ENCODE measurements around the gene RNF141.

Gene RNF141

DNA sequence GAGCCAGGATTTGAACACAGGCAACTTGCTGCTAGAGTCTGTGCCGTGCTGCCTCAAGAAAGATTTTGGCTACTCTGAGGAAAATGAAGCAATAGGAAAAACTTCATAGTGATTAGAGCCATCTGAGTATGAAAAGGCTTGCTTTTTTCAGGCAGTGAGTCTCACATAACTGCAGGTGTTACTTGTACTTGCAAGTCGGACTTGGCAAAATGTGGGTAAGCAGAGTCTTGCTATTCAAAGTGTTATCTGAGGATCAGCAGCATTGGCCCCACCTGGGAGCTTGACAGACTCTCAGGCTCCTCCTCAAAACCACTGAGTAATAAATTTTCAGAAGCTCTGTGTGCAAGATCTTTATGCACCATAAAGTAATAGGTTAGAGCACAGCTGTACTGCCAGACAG, 18.1 kb downstream of the RNF141 start:
- no peak for DNase-seq (ENCODE audit: low spot score)

DNA sequence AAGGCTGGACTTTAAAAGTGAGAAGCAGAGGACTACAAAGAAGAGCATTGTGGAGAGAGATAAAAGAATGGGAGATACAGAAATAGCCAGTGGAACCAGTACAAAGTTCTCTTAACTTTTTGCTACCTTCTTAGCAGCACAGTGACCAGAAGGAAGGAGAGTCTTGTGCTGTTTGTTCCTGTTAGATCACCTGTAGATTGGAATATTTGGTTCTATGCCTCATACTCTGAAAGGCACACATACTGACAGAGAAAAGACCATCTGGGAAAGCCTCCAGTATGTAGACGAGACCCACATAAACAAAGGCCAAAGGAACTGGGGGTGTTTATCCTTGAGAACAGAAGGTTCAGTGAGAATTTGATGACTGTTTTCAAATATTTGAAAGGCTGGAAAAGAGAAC, 18.7 kb downstream of the RNF141 start:
- DNase-seq (ENCODE audit: low spot score): no peak

DNA sequence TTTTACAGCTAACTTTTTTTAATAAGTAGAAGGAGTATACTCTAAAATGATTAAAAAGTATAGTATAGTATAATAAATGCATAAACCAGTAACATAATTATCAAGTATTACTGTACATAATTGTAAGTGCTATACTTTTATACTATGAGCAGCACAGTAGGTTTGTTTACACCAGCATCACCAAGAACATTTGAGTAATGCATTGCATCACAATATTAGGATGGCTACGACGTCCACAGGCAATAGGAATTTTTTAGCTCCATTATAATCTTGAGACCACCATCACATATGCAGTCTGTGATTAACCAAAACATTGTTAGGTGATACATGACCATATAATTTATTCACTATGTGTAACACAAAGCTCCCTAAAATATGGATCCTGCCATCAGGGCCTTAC, 20.4 kb downstream of the RNF141 start:
- no peak for DNase-seq (ENCODE audit: low spot score)

DNA sequence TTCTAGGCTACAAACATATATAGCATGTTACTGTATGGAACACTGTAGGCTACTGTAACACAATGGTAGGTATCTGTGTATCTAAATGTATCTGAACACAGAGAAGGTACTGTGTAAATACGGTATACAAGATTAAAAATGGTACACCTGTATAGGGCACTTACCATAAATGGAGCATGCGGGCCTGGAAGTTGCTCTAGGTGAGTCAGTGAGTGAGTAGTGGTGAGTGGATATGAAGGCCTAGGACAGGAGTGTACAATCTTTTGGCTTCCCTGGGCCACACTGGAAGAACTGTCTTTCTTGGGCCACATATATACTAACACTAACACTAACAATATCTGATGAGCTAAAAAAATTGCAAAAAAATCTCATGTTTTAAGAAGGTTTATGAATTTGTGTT, 21.4 kb downstream of the RNF141 start:
- DNase-seq (ENCODE audit: low spot score): no peak

DNA sequence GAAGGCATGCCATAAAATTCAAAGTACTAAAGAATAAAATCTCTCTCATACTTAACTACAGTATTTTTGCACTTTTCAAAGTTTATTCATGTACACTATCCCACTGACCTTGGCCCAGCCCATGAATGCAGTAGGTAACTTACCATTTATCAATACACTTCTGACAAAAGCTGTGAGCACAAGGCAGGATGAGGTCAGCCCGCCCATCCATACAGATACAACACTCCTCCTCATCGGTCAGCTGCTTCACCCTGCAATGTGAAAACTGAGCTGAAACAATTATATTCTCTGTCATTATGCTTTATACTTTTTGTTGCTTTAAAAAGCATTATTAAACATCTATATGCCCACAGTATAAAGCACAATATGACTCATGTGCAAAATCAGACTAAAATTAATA, 22.1 kb downstream of the RNF141 start:
- DNase-seq (ENCODE audit: low spot score): no peak

DNA sequence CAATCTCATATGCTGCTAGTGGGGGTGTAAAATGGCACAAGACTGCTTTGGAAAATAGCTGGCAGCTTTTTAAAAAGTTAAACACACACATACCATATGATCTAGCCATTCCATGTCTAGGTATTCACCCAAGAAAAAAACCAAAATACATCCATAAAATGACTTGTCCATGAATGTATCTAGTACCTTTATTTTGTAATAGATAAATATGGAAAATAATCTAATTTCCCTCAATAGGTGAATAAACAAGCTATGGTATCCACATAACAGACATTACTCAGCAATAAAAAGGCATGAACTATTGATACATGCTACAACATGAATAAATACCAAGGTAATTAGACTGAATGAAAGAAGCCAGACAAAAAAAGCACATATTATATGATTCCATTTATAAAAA, 22.9 kb downstream of the RNF141 start:
- DNase-seq (ENCODE audit: low spot score): no peak

DNA sequence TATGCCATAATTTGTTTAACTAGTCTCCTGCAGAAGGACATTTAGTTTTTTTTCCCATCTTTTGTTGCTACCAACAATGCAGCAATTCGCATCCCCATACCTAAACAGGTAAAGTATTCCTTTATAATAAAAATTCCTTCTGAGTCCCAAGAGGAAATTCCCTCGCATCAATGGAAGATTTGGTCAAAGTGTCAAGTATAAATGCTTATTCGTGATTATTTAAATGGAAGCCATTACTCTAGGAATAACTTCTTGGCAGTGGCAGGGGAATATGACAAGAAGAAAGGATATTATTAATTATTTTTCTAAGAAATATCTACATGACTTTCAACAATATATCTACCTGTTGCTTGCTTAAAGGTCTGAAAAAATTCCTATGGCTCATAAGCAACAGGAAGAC, 25.6 kb downstream of the RNF141 start:
- no peak for DNase-seq (ENCODE audit: low spot score)

DNA sequence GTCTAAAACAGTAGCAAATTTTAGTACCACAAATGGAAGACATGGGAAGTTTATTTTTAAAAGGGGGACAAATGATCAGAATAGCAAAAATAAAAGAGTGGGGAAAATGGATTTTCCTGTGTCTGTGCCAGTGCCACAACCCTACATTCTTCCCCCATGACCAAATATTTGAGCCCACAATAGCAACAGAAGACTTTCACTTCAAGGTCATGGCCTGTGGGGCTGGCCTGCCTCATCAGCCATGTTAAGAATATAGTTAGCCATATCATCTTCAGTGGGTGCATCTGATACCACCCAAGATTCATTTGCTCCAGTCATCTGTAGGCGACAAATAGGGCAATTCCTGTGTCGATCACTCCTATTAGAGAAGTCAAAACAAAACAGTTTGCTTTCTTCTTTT, 26.3 kb downstream of the RNF141 start:
- DNase-seq (ENCODE audit: low spot score): peak; percentile 32

DNA sequence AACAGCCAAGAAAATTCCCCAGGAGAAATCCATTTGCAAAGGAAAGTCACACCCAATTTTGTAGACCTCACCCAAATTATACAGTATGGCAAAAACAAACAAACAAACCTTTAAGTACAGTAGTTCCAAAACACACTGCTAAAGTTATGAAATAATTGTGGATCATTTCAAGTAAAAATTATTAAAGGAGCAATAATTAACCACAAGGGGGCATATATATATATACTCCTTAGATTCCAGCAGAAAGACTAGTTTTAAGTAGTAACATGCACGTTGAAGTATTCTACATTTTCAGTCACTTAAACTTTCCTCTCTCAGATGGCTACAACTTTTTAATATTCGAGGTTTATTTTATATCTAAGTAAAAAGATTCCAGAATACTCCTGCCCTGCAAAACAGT, 26.8 kb downstream of the RNF141 start:
- DNase-seq (ENCODE audit: low spot score): peak; percentile 42

DNA sequence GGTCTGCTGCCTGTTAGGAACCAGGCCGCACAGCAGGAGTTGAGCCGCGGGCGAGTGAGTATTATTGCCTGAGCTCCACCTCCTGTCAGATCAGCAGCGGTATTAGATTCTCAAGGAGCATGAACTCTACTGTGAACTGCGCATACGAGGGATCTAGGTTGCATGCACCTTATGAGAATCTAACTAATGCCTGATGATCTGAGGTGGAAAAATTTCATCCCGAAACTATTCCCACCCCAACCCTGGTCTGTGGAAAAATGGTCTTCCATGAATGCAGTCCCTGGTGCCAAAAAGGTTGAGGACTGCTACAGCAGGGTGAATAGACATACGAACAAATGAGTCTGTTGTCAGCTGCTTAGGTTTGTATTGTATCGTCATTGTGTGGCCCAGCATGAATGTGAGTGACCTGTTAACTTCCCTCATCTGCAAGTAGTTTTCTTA, 29.8 kb downstream of the RNF141 start:
- DNase-seq (ENCODE audit: low spot score): no peak

DNA sequence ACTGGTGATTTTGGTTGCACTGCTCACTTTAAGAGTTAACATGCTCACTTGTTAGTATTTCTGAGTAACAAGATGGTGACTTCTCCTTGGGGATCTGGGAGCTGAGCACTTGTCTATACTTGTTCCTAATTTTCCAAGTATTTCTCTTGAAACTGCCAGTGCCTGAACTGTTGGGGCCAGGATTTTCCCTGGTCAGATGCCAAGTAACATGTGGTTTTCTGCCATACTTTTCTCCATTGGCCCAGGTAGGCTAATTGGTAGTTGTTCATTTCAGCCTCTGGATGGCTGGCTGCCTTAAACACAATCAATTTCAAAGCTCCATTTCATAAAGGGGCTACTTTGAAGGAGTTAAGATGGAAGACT, 35.0 kb downstream of the RNF141 start:
- DNase-seq (ENCODE audit: low spot score): no peak

DNA sequence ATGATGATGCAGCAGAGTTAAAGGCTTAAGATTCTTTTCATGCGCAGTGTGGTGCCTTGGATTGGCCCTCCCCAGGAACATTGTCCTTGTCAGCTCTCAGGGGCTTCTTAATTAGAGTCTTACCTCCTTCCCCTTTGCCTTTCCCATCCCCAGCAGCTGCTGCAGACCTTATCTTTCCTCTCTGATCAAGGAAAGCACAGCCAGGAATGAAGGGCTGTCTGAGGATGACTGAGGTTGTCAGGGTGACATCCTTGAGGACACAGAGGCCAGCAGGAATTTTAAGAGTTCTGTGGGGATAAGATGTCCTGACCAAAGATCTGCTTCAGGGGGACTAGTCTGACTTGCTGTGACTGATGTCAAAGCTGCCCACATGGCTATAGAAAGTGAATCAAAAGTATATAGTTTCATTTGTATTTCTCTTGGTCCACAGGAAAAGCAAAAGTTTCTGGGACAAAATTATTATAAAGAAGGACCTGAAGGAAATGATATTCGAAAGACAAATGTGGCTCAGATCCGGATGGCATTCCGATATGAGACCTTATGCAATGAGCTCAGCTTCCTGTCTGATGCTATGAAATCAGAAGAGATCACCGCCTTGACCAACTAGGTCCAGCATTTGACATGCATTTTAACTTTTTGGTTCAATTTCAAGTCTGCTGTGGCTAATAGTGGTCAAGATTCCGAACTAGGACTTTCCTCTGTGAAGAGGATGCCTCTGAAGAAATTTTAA, 35.5 kb downstream of the RNF141 start:
- DNase-seq (ENCODE audit: low spot score): no peak

DNA sequence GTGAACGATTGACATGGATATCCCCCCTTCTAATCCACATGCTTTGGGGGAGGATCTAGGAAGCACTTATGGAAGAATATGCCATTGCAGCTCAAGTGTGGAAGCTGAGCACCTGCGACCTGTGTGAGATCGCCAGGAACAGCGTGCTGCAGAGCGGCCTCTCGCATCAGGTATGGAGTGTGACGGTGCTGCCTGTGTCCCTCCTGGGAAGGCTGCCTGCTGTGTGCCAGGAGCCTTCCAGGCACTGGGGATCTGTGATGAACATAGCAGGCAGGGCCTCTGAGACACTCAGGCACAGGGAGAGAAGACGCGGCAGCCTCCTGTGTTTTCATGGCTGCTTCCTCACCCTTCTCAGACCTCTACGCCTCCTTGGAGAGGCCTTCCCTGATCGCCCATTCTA, 36.5 kb downstream of the RNF141 start:
- no peak for DNase-seq (ENCODE audit: low spot score)

DNA sequence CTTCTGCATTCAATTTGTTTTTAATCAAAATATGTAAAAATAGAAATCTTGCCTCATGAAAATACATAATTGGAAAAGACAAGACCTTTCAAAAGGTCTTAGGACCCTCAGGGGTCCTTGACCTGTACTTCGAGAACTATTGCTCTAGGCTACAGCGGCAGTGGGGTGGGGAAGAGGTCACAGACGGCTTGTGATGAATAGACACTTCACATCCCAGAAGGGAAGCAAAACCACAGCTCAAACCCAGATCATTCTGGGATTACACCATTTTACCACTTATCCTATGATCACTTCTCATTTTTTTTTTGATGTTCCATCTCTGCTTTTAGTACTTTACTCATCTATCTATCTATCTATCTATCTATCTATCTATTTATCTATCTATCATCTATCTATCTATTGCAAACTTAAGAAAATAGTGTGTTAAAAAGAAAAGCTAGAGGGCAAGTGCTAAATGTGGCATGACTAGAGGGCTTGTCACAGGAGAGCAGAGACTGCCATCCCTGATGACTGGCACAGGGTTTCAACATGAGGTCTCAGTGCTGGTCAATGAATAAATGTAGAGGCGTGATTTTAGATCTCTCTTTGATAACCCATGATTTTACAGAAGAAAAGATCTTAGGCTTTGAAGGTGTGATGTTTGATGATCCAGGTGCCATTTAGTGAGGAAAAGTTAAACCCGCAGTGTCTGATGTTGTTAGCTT, 37.1 kb downstream of the RNF141 start:
- no peak for DNase-seq (ENCODE audit: low spot score)

DNA sequence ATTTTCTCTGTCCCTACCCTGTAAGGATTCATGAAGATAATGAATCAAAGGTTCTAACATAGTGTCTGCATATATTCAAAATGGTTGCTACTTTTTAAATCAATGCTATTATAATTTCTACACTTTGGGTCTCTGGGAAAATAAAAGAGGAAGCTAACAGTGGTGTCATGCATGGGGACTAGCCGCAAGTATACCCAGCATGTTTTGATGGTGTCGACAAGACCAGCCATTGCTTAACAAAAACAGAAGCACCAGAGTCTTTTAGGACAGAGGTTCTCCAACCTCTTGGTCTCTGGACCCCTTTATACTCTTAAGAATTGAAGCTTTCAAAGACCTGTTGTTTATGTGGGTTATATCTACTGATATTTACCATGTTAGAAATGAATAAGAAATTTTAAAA, 37.8 kb downstream of the RNF141 start:
- no peak for DNase-seq (ENCODE audit: low spot score)

DNA sequence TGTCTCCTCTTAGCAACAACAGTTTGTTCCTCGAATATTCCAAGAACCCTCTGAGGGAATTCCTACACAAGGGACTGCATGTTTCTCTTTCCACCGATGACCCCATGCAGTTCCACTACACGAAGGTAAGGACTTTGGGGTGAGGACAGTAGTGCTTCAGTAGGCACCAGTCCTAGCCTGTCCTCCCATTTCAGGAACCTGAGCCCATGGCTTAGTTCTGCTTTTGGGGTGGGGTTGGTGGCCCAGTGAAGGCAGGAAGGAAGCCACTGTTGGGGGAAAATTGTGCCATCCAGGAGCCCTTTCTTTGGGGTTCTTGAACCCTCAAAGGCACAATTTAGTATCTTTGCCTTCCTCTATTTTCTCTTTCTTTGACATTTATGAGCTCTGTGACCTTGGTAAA, 38.2 kb downstream of the RNF141 start:
- peak; percentile 0 for DNase-seq (ENCODE audit: low spot score)

DNA sequence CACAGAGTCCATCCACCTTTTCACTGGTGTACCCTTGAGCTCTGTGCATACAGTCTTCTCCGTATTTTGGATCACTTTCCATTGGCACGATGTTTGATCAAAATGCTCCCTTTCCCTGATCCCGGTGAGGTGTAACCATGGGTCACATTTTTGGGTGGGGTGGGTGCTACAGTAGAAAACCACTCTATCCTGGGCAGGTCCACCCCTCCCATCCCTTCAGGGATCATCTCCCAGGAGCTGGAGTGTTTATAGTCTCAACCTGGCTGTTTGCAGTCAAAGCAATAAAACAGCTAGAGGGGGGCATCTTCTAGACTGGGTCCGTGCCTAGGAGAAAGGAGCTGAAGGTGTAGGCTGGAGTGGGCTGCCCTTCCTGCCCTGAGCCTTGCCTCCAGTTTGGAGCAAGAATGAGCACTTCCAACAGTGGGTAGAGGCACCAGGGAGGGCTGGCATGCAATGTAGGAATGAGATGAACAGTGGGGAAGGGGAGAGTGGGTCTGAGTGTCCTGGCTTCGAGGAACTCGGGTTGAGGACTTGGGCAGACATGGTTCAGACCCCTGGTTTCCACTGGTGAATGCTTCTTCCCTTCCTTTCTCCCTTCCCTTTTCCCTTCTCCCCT, 38.8 kb downstream of the RNF141 start:
- DNase-seq (ENCODE audit: low spot score): peak; percentile 1

DNA sequence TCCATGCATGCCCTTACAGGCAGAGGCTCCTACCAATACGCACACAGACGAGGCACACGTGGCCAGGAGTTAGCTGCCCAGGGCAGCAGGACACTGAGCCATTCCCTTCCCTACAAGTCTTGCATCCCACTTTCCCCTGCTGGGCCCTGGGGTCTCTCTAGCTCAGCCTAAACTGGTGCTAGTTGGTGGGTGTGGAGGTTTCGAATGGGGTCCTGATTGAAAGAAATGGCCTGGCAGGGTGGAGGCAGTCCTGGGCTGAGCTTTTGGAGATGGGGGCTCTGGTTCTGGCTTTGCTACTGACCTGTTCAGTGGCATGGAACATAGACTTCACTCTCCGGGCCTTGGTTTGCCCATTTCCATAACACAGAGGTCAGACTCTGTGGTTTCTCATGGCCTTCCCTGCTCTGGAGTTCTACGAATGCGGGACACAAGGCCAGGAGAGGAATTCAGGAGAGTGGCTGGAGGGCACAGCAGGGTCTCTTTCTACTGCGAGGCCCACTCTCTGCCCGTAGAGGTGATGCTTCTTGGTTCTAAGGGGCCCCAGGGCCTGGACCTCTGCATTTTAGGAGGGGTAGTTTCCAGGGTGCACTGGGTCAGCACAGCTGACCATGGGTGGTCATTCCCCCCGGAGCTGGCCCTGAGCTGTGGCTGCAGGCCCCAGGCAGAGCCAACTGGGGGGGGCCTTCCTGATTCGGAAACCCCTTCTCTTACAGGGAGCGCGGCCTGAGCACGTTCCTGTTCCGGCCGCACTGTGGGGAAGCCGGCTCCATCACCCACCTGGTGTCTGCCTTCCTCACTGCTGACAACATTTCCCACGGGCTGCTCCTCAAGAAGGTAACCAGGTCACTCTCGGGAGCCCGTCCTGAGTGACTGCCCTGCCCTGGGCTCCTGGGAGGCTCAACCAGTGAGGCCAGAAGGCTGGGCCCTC, 40.0 kb downstream of the RNF141 start:
- DNase-seq (ENCODE audit: low spot score): peak; percentile 2

DNA sequence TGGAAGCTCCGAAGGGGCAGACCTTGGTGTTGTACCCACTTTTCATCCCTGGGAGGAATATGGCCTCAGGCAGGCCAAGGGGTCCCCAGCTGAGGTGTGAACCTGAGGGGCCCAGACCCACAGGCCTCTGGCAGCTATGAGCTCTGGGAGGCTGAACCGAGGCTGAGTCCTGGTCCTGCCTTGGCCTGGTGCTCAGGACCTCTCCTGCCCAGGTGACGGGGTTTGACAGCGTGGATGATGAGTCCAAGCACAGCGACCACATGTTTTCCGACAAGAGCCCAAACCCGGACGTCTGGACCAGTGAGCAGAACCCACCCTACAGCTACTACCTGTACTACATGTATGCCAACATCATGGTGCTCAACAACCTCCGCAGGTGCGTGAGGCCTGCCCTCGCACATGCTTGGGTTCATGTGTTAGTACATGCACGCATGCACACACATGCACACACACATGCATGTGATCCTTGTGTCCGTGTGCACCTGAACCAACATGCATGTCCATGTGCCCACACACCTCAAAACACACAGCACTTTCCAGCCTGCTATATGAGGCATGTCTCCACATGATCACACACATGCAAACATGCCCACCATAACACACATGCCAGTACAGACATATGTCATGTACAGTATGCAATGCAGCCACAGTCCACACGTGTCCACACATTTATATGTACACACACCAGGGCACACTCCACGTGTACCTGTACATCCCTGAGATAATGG, 40.9 kb downstream of the RNF141 start:
- peak; percentile 0 for DNase-seq (ENCODE audit: low spot score)

DNA sequence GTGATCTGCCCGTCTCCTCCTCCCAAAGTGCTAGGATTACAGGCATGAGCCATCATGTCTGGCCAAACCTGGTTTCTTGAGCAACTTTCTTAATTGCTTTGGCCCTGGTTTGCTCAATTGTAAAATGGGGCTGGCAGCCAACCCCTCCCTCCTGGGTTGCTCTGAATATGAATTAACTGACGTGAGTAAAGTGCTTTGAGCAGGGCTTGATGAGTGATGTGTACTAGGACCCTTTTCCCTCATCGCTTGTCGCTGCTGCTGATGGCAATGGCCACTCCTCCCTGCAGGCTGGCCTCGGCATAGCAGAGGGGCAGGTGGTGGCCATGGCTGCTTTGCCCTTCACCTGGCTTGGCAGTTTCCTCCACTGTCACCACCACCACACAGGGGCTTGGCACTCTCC, 41.5 kb downstream of the RNF141 start:
- DNase-seq (ENCODE audit: low spot score): peak; percentile 4

DNA sequence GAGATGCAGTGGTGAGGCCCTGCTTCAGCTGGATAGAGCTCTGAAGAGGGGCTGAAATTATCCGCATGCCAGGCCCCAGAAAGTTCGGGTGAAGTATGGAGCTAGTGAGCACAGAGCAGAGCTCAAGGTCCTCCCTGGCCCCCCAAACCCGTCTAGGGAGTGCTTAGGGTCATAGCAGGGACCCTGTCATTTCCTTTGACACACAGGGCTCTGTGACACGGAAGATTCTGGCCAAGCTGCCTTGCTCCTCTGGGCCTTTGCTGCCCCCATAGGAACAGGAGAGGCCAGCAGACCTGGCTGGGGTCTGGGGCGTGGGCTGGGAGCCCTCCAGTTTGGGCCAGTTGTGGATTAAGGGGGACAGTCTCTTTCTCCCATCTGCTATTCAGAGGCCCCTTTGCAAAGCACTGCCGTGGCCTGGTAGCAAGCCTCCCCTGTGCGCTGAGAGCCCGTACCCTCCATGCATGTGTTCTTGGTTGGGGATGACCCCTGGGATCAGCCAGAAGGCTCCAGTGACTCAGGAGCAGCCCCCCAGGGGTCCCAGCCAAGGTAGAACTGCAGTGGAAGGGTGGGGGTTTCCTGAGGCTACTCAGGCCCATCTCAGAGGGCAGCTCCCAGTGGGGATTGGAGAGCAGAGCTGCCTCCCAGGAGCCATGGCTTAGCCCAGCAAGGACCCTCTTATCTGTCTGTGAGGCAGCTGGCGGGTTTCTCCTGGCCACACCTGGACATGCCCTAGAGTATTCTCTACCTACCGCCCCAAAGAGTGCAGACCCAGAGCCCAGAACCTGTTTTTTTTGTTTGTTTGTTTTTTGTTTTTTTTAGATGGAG, 42.3 kb downstream of the RNF141 start:
- peak; percentile 1 for DNase-seq (ENCODE audit: low spot score)

Data from GM03348 (cell line).